Measurements from ENCODE around the gene FHIT.

GRCh38 chr3:59832241-59832640 is 1419.0 kb downstream of the FHIT start:
- TF ChIP-seq, protein P1, sequence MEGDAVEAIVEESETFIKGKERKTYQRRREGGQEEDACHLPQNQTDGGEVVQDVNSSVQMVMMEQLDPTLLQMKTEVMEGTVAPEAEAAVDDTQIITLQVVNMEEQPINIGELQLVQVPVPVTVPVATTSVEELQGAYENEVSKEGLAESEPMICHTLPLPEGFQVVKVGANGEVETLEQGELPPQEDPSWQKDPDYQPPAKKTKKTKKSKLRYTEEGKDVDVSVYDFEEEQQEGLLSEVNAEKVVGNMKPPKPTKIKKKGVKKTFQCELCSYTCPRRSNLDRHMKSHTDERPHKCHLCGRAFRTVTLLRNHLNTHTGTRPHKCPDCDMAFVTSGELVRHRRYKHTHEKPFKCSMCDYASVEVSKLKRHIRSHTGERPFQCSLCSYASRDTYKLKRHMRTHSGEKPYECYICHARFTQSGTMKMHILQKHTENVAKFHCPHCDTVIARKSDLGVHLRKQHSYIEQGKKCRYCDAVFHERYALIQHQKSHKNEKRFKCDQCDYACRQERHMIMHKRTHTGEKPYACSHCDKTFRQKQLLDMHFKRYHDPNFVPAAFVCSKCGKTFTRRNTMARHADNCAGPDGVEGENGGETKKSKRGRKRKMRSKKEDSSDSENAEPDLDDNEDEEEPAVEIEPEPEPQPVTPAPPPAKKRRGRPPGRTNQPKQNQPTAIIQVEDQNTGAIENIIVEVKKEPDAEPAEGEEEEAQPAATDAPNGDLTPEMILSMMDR (IDR thresholded peaks at IDR 0.05; ENCODE audit: low read depth, low read length, missing input control): no peak
- TF ChIP-seq REST (IDR thresholded peaks at IDR 0.05) (no peak), TAF1 (conservative IDR thresholded peaks at IDR 0.05) (no peak), EGR1 (IDR thresholded peaks at IDR 0.05; ENCODE audit: low read depth in 2 of 2) (no peak), JUND (IDR thresholded peaks at IDR 0.05) (no peak)

Data from liver (tissue), 3 donors.